ENCODE results near the gene RPS21.

RPS21 gene

DNA sequence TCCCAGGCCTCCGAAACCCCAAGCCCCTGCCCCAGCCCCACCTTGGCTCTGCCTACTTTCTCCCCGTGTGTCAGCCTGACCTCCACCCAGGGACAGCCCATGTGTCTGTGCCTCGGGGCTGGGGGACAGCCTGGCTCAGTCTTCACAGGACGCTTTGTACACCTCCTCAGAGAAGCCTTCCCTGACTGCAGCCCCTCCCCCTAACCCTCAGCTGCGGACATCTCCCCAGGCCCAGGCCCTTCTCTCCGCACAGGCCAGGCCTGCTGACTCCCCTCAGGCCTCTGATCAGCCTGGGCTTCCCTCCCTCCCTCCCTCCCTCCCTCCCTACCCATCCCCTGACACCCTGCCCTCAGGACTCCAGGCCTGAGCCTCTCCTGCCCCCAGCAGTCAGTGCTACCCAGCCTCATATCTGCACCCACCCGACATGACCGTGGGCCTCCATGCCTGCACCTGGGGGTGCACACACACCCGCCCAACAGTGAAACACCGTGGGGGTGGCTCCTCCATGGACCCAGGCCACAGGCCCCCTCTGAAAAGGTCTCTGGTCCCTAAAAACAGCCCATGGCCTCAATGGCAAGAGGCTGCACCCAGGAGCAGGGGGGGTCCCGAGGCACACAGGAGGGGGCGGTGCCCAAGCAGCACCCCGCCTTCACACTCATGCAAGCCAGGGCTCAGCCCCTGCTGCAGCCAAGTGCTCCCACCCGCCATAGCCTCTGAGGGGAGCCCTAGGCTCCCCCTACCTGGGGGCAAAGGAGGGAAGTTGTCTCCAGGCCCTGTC lies 32.7 kb upstream of the RPS21 start:
- no peak for DNase-seq (ENCODE audit: low read depth)

DNA sequence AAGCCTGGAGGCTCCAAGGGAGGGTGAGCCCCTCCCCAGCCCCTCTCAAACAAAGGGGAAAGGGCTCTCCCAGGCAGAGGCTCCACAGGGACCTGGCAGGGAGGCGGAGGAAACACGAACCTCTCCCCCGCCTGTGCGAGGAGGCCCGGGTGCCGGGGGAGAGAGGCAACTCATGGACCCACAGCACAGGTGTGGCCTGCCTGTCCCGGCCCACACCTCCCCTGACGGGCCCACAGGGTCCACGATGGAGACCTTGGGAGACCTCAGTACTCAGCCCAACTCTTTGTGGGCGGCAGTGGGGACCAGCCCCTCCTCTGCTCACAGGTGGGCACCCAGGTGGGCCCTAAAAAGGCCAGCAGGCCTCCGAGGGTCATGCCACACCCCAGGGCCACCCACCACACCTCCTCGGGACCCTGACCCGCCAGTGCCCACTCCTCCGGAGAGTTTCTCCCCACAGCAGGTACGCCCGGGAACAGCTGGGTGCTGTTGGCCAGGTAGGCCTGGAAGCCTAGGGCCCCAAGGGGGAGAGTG lies 32.0 kb upstream of the RPS21 start:
- DNase-seq (ENCODE audit: low read depth), result no peak

DNA sequence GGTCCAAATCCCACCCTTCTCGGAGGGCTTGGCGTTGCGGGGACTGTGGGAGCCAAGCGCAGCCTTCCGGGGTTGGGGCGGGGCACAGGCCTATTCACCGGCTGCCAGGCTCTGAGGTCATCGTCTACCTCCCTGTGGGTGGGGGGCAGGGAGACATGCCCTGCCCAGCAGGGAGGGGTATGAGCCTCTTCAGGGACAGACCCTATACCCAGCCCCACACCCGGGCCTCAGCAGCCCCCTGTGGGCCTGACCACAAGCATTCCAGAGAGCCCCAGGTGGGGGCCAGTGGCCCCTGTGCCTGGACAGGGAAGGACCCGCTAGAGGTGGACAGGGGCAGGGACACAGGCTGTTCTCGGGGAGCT lies 31.4 kb upstream of the RPS21 start:
- DNase-seq (ENCODE audit: low read depth), result no peak

DNA sequence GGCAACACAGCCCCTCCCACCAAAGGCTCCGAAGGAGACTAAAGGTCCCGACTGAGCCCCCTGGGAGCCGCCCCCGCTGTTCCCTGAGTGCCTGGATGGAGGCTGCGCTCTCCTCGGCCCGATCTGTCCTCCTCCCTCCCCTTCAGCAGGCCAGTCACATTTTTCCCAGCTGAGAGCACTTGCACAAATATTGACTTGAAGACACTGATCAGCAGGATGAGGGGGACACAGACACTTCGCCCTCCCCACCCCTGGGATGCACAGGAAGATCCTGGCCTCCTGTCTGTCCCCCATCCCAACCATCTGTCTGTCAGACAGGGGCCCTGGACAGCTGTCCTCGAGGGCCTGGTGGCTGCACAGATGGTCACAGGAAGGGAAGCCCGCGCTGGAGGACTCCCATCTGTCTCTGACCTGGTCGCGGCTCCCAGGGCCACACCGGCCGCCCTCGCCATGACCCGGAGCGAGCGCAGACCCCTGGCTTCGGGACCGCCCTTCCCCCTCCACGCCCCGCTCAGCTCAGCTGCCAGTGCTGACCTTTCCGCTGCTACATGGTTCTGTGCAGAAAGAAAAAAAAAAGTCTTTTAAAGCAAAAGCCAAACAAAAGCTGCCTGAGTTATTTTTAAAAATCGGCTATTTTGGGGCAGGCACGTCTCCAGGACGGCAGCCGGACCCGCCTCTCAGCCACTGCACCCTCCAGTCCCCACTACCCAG lies 30.9 kb upstream of the RPS21 start:
- no peak for DNase-seq (ENCODE audit: low read depth)

DNA sequence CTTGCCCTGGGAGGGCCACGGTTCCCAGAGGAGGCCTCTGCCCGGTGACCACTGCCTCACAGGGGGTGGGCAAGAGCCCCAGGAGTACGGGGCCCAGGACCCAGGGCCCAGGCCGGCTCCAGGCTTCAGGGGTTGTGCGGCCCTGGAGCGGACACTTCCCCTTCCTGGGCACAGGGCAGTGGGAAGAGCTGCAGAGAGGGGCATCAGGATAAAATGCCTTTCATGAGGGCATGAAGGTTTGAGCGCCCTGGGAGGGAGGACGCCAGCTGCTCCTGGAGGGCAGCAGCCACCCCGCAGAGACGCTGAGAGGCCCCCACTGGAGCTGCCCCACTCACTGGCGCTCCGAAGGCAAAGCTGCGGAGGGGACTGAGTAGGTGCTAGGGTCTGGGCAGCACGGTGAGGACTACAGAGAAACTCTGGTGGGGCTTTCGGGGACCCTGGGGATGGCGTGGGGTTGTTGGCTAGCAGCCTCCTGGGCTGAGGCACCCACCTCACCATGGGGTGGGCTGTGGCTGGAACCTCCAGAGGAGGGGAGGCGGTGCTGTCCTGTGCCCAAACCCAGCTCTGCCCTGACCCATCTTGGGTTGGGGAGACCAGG lies 30.2 kb upstream of the RPS21 start:
- DNase-seq (ENCODE audit: low read depth), result no peak

DNA sequence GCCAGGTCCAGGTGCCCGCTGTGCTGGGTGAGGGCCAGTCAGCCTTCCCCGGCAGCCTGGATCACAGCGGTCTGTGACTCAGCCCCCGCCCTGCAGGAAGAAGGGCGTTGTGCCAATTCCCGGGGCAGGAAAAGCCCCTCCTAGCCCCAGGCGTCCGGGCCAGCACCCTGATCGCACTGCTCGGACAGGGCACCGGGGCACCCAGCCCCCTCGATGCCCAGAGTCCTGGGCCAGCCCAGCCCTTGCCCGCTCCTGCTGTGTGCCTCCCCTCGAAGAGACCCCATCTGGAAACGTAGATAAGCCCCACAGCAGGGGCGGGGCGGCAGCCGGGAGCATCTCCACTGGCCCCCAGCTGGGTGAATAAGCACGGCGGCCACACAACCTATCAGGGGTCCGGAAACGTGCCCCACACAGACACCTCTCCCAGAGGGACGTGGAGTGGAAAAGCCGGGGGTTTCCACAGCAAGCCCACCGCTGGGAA lies 29.7 kb upstream of the RPS21 start:
- DNase-seq (ENCODE audit: low read depth), result no peak

DNA sequence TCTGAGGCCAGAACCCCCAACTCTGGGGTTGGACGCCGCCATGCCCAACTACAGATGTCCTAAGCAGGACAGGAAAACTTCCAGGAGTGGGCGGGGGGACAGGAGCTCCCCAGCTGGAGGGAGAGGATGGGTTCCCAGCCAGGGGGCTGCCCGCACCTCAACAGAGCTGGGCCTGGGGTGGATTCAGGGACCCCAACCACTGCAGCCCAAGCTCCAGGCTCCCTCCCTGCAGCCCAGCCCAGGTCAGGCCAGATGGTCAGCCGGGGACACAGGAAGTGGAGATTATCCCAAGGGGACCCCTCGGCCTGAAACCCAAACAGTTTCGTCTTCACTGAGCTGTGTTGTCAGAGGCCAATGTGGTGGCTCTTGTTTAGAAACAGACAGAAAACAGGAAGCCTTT lies 29.2 kb upstream of the RPS21 start:
- DNase-seq (ENCODE audit: low read depth), result no peak

DNA sequence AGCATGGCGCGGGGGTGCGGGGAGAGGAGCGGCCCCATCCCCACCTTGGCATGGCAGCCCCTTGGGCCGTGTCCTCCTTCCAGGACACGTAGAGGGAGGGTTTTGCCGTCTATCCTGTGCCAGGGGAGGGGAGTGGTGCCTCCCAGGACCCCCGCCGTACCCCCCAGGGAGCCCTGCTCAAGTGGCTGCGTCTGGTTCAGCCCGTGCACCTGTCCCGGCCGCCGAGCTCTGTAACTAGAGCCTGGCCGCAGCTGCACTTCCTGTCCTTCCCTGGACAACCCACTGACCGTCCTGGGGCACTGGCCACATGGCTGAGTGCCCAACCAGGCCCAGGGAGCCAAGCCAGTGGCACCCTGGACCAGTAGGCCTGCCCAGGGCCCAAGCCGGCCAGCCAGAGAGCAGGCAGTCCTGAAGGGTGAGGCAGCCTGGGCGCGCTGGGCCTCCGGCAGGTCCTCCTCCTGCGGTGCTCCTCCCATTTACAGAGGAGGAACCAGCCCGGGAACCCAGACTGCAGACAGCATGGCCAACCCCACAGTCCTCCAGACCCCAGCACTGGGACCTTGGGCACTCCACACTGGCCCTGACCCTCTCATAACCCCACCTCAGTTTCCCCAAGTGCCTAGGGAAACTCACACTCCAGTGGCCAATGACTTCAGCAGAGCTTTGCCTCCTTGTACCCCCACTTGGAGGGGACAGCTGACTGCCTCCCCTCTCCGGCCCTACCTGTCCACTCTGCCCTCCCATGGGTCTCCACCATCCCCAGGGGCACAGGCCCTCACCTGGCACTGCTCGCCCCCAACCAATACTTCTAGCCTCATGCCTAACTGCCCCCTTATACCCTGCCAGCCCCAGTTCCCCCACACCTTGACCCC lies 28.5 kb upstream of the RPS21 start:
- DNase-seq (ENCODE audit: low read depth), result no peak

DNA sequence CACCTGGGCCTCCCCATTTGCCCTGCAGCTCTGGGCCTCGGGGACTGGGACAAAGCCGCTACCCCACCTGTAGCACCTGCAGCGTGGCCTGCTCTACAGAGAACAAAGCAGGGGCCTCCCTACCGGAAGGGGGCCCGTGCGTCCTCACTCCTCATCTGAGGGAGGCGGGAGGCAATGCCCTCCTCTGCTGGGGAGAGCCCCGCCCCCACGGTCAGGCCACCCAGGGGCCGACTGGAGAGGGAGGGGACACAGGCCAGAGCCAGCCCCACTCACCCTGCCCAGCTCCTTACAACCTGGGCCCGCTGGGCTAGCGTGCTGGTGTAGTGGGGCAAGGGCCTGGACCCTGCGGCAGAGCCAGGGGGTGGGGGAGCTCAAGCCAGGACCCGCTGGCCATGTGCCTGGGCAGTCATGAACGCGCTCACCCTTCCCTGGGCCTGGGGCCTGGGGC lies 27.8 kb upstream of the RPS21 start:
- DNase-seq (ENCODE audit: low read depth), result no peak

DNA sequence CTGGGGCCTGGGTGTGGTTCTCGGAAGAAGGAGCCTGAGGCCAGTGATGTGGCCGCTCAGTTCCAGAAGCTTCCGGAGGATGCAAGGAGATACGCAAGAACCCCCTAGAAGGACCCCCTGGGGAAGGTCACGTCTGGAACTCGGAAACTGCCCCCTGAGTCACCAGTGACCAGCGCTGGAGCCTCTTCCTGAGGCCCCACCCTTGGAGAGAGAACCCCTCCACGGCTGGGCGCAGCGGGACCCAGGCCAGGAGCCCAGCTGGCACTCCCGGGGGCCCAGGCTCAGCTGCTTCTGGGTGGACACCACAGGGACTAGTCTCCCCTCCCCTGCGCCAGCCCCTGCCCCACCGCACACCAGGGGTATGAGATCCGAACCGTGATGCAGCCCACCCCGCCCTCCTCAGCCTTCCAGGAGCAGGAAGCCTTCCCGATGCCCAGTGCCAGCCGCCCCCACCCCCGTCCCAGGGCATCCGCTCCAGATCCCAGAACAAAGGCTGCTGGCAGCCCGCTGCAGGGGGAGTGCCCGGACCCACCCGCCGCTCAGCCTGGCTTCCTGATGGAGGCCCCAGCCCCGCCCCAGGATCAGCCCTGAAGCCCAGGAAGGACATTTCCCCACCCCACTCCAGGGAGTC lies 27.3 kb upstream of the RPS21 start:
- no peak for DNase-seq (ENCODE audit: low read depth)

DNA sequence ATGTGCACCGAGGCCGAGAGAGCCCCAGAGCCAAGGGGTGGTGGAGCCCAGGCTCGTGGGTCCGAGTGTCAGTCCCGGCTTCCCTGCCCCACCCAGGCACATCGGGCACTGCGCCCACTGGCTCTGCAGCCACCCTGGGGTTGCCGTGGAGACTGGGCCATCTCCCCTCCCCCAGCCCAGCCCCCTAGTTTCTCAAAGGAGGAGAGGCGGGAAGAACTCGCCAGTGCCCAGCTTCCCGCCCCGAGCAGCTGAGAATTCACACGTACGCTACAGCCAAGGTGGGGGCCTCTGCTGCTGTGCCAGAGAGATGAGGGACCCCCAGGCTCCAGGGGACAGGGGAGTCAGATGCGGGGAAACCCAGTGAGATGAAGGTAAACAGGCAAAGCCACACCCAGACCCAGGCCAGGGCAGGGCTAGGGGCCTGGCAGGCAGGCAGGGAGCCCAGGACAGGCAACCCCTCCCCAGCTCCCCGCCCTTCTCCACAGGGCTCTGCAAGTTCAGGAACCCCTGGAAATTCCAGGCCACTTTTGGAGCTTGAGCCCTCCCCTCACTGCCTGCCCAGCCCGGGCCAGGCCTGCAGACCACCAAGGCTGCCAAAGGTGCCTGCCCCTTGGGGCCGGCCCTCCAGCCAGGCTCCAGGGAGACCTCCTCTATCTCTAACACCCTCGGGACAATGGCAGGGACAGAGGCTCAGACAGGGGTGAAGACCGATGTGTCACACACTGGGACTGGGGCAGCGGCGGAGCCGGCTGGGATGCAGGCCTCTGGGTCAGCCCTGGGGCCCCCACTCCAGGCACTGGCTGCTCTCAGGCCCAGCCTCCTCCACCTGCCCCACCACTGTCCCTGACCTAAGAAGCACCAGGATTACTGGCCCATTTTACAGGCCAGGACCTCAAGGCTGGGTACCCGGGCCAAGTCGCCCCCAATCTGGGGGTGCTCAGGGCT lies 25.8 kb upstream of the RPS21 start:
- DNase-seq (ENCODE audit: low read depth), result no peak

DNA sequence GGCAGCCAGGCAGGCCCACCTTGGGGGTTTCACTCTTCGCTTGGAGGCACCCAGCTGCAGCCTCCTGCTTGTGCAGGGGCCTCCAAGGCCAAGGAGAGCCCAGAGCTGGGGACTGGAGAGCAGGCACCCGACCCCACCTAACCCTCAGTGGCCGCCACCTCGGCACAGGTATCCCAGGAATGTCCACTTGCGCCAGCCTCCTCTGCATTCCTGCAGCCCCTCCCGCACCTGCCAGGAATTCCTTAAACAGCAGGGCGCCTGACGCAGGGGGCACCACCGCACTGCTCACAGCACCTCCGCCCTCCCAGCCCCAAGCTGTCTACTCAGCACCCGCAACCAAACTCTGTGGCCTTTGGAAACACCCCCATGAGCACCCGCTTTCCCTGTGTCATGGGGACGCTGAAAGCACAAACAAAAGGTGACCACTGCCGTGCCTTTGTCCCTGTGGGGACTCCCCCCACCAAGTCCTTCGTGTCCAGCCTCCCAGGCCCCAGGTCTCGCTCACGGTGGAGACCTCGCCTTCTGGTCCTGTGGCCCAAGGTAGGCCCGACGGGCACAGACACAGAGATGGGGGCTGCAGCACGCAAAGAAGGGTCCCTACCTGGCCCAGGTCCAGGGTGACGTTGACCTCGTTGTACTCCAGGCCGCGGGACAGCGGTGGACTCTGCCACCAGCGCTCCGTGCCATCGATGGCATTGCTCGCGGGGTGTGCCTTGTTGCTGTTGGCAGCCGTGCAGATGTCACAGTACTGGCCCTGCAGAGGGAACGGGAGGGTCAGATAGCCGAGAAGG lies 24.9 kb upstream of the RPS21 start:
- DNase-seq (ENCODE audit: low read depth), result no peak

DNA sequence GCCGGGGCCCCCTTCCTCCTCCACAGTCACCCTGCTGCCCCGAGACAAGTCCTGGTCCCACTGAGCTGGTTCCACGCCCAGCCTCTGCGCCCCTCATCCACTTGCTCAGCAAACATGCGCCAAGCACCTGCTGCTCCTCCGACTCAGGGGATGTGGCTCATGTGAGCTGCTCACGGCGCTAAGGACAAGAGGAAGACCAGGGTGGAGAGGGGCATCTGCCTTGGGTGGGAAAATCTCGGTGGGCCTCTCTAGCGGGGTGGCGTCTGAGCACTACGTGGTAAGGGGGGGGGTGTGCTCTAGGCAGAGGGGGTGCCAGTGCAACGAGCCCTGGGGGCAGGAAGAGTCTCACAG lies 24.3 kb upstream of the RPS21 start:
- no peak for DNase-seq (ENCODE audit: low read depth)

DNA sequence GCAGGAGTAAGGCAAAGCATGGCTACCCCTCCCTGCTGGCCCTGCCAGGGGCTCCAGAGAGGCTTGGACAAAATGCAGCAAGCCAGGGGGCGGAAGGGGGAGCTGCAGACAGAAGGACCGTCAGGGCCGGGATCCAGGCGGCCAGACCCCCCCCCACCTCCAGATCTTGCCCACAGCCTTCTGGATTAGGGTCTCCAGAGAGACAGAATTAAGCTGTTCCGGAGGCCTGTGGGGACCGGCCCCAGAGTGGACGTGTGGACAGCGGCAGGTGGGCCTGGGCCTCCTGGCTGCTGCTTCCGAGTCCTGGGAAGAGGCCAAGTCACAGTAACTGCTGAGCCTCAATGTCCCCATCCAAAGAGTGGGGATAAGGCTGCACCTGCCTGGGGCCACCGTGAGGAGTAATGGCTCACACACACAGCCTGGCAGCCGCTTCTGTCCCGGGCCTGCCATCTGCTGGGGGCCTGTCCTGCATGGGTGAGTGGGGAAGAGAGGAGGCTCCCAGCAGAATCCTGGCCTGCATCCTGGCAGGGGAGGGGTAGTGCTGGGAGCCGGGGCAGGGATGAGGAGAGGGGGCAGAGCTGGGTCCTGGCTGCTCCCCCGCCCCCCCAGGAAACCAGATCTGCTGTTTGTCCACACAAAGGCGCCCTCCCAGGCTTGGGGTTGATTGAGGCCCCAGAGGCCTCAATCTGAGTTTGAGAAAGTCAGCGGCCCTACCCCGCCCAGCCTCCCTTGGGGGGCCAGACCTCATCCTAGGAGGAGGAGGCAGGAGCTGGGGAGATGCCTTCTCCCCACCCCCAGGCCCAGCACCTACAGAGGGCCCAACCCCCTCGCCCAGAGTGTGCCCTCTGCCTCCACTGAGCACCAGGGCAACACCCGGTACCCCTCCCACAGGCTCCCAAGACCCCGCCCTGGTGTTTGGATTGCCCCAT lies 23.6 kb upstream of the RPS21 start:
- DNase-seq (ENCODE audit: low read depth), result no peak

DNA sequence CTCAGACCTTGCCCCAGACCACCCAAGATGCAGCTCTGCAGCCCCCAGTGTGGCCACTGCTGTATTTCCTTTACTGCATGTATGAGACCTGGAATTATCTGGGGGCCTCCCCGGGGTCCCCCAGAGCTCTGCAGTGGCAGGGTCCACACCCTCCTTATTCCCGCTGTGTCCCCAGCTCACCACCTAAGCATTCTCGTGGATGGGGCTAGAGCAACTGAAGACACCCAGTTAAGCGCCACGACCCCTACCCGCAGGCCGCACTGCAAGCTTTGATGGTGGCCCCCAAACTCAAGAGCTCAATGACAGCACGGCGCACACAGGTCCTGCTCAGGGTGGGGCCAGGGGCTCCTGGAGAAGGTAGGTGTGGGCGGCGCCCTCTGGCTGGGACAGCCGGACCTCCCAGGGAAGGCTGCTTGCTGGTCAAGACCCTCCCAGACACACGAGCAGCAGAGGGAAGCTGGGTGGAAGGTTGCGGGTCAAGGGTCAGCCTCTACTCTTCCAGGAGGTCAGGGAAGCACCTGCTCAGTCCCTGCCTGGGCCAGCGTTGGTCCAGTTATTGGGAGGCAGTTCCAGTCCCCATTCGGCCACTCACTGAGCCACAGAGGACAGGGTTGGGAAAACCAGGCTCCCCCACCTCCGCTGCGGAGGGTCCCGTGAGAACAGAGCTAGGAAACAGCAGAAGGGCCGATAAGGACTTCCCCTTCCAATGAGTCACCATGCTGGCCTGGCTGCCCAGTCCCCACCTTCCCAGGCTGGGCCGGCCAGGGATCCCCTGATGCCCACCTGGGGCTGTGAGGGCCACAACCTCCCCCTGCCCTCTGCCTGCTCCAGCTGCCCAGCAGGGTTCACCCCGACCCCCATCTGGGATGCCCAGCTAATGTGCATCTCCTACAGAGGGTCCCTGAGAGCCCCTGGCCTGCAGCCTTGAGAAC lies 22.7 kb upstream of the RPS21 start:
- DNase-seq (ENCODE audit: low read depth), result no peak

DNA sequence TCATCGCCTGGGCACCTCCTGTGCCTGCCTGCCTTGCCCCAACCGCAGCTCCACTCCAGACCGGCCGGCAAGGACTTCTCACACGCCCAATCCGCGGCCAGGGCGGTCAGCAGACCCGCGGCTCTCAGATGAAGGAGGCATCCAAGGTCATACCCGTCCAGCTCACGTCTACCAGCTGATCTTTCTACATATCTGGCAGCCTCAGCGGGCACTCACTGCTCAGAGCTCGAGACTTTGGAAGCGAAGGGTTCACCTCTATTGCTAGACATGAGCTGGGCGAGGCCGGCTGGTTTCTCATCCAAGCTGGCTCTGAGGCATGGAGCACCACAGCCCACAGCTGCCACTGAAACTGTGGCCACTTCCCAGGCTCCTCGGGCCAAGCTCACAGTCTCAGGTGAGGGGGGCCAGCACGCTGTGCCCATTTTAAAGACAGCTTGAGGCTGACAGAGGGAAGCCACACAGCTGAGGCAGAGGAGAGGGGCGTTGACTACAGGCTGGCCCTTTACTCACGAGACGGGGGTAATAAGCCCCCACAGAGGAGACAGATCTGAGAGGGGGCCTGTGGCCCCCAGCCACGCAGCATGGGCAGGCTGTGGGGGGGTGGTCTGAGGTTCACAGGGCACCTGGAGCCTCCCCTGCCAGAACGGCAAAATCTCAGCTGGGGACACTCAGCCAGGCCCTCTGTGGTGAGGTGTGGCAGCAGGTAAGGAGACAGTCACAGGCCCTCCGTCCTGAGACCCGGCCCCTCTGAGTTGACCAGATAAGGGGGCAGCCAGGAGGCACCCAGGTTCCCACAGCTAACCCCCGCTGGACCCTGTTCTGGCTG lies 21.8 kb upstream of the RPS21 start:
- no peak for DNase-seq (ENCODE audit: low read depth)

Measured in stimulated activated CD8-positive, alpha-beta memory T cell treated with anti-CD3 and anti-CD28 coated beads, Interleukin-12 subunit alpha, Interleukin-12 subunit beta, amount 100 ng/mL, for 1 hour (primary cell).